Right hindlimb (tissue), 1 donor: ENCODE measurements around the gene NAP1L1.
"Not testable (repeated sequence)": the region's sequence is repeated elsewhere in the genome, so short reads cannot be mapped to it uniquely, and the experiment has no call there.

Experiments
- DNase-seq: peaks from one replicate; pipeline ENCODE4 v3.0.0-alpha.2; 2018

NAP1L1 gene

GRCh38 chr12:76020281-76020680, 64.2 kb downstream of the NAP1L1 start:
- DNase-seq = no peak

DNA sequence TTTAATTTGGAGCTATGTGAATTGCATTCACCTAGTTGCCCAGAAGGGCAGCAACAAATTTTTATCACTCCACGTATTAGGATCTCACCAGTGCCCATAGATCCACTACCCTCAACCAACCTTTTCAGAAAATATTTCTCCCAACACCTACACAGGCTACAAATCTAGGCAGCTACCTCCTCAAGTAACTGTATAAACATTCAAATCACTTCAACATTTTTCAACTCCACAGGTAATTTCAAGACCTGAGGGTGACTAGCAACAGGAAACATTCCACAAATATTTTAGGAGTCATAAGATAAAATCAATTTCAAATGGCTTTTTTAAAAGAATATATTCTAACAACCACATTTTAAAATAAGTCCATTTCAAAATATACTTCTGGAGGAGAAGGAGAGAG, 65.8 kb downstream of the NAP1L1 start:
- no peak for DNase-seq

DNA sequence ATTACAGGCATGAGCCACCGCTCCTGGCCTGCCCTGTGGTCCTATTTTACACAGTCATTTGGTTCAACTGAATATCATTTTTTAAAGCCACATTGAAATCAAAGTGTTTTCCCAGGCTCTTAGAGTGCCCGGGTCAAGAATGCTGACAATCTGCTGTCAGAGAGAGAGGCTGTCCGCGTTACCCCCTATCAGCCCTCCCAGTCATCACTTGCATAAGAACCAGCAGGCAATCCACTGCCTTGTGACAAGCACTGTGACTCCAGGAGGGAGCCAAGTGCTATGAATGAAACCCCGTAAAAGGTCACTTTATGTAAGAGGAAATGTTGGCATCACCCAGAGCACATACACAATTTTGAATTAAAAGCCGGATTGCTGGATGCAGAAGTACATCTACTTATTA, 66.4 kb downstream of the NAP1L1 start:
- DNase-seq = no peak

- no peak for DNase-seq
Observed at GRCh38 chr12:76014007-76014406, 70.5 kb downstream of the NAP1L1 start.

GRCh38 chr12:76013603-76014002, 70.9 kb downstream of the NAP1L1 start:
- no peak for DNase-seq

GRCh38 chr12:76012644-76013043, 71.8 kb downstream of the NAP1L1 start:
- DNase-seq = no peak

DNA sequence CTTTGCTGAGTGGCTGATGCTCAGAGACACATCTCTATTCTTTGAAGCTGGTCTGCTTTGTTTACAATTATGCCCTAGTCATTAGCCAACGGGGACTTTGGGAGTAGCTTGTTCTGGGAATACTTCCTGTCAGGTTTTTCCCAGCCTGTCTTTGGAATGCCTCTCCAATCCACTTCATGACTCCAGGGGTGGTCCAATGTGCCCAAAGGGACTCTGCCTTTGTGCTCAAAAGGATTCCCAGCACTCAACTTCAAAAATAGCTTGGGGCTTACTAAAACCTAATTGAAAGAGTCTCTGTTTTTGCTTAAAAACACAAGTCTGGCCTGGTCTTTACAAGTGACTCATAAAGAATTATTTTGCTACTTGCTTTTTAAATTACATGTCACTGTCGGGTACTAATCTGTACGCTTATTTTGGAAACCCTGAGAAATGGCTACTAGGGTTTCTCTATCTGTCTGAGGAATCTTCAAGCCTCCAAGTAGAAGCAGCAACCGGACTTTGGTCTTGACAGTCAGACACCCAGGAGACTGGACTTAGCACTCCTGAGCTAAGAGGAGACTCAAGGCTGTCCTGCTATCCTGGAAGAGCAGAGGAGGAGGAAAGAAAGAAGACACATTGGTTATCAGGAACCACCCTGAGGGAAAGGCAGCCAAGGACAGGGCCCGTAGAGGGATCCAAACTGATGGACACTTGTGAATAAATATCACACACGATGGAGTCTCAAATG, 73.6 kb downstream of the NAP1L1 start:
- DNase-seq = no peak

DNA sequence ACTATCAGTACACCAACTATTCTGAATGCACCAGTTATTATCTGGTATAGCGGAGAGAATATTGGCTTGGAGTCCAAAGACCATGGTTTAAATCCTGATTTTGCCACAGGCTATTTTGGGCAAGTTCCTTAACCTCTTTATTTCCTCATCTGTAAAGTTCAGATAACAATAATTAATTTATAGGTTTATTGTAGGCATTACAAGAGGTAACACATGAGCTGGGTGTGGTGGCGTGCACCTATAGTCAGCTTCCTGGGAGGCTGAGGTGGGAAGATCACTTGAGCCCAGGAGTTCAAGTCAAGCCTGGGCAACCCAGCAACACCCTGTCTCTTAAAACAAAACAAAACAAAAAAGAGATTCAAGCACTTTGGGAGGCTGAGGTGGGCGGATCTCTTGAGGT, 76.1 kb downstream of the NAP1L1 start:
- DNase-seq = no peak

- no peak for DNase-seq
Observed at GRCh38 chr12:76007640-76008039, 76.8 kb downstream of the NAP1L1 start.

- no peak for DNase-seq
Observed at GRCh38 chr12:76006028-76006925, 78.2 kb downstream of the NAP1L1 start.

DNA sequence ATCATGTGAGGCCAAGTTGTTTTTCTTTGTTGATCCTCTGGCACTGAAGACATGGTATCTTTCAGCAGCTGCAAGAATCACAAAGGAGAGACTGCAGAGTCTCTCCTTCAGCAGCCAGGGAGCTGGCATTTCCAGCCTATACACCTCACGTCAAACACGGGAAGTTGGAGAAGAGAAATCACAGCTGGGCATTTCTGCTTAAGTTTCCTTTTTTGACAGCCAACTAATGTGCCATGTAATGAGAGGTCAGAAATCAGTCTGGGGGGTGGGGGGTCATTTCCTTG, 81.2 kb downstream of the NAP1L1 start:
- no peak for DNase-seq

DNA sequence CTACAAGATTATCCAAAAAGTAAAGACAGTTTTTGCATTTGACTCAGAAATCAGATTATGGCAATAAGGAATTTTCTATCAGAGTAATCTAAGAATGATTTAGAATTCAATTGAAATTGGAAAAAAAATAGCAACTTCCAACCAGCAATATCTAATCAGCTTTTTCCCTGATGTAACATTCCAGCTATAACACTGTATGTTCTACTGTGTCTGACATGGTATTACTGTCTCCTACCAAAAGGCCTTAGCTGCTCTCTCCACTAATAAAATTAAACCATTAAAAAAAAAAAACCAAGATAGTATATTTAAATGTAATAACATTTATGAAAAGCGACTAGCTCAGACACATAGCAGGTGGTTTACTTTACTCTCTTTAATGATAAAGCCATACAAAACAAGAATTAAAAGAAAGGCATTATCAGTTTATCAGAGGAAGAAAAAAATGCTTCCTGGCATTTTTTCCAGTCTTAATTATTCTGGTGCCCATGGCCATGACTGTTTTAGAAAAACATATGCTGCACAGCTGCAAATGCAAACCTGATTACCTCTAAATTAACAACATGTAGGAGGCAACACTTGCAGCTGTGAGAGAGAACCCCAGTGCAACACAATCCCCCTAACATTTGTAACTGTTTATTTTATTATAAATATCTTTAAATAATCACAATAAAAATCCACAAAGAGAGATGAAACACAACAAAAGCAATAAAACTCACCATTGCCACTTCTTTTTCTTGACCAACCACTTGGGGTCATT, 81.7 kb downstream of the NAP1L1 start:
- no peak for DNase-seq

DNA sequence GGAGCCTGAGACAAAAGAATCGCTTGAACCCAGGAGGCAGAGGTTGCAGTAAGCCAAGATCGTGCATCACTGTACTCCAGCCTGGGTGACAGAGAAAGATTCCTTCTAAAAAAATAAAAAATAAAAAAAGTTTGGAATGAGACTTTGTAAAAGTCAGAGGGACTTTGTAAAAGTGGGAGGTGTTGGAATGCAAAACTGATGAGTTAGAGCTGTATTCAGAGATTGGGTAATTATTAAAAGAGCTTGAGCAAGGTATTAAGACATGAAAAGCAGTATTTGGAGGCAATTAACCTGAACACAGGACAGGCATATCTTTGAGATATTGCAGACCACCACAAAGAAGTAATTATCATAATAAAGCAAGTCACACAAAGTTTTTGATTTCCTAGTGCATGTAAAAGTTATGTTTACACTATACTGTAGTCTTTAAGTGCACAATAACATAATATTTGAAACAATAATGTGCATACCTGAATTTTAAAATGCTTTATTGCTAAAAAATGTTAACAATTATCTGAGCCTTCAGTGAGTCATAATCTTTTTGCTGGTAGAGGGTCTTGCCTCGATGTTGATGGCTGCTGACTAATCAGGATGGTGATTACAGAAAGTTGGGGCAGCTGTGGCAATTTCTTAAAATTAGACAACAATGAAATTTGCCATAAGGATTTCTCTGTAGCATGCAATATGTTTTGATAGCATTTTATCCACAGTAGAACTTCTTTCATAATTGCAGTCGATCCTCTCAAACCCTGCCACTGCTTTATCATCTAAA, 86.0 kb downstream of the NAP1L1 start:
- no peak for DNase-seq

DNA sequence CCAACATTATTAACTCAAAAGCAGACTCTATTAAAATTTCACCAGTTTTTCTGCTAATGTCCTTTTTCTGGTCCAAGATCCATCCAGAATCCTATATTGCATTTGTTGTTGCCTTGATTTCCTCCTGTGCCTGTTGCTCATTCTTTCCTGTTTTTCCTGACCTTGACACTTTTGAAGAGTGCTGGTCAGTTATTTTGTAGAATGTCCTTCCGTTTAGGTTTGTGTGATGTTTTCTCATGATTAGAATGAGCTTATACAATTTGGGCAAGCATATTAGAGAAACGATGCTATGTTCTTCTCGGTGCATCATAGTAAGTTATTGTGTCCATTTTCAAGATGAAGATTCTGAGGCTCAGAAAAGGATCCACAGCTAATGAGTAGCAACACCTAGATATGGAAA, 86.8 kb downstream of the NAP1L1 start:
- DNase-seq = no peak

DNA sequence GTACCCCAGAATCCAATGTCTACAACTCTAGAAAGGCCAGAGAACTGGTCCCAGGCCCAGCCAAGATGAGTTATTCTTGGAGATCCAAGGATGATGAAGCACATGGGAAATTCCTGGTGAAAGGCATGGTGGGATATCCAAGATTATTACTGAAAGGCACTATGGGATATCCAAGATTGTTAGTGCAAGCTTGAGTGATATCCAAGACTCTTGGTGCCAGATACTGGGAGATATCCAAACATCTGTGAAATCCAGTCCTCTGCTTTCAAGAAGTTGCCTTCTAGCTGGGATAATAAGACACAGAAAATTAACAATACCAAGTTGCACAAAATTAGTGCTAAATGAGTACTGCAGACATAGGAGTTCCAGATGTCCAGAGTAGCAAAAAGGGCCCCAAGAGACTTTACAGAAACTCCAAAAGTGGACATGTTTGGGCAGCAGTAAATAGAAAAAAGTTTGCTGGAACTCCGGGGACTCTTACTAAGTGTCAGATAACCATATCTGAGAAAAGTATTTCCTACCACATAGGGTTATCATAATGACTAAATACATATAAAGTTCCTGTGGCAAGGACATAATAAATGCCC, 87.5 kb downstream of the NAP1L1 start:
- no peak for DNase-seq

GRCh38 chr12:75995691-75996090, 88.8 kb downstream of the NAP1L1 start:
- no peak for DNase-seq

- no peak for DNase-seq
Observed at GRCh38 chr12:75994069-75994740, 90.3 kb downstream of the NAP1L1 start.

GRCh38 chr12:75991753-75992152, 92.7 kb downstream of the NAP1L1 start:
- no peak for DNase-seq

- DNase-seq = no peak
Observed at GRCh38 chr12:75990189-75990912, 94.1 kb downstream of the NAP1L1 start.

GRCh38 chr12:75987709-75988108, 96.8 kb downstream of the NAP1L1 start:
- not testable (repeated sequence) for DNase-seq
